ENCODE data around the gene PNP. TPM values are rescaled to one million over a fixed set of nuclear protein-coding genes. Genes with fewer than 3 reads are reported as not detected.

The PNP gene
- total and polyA plus RNA-seq, 2 of the 8 experiments (the other 6 are each of a cell fraction or from before 2014, with no cell fraction given), result 108 to 130 TPM

GRCh38 chr14:20427231-20428009 is 41.8 kb upstream of the PNP start (continued):
- TF ChIP-seq ATF3 (IDR thresholded peaks at IDR 0.05; ENCODE audit: insufficient read depth, low read depth, low read length) (no peak), SIX5 (IDR thresholded peaks at IDR 0.05; ENCODE audit: low read depth, low read length) (no peak), KDM4A (IDR thresholded peaks at IDR 0.05; ENCODE audit: low read depth, low read length, severe bottlenecking) (no peak)
